Measurements from ENCODE around the gene NR2F2. TPM values are rescaled to one million over a fixed set of nuclear protein-coding genes. Genes with fewer than 3 reads are reported as not detected.

Gene NR2F2
- total and polyA plus RNA-seq, 2 of the 13 experiments (the other 11 are each of a cell fraction or from before 2014, with no cell fraction given), result 3.5 to 4.7 TPM

DNA sequence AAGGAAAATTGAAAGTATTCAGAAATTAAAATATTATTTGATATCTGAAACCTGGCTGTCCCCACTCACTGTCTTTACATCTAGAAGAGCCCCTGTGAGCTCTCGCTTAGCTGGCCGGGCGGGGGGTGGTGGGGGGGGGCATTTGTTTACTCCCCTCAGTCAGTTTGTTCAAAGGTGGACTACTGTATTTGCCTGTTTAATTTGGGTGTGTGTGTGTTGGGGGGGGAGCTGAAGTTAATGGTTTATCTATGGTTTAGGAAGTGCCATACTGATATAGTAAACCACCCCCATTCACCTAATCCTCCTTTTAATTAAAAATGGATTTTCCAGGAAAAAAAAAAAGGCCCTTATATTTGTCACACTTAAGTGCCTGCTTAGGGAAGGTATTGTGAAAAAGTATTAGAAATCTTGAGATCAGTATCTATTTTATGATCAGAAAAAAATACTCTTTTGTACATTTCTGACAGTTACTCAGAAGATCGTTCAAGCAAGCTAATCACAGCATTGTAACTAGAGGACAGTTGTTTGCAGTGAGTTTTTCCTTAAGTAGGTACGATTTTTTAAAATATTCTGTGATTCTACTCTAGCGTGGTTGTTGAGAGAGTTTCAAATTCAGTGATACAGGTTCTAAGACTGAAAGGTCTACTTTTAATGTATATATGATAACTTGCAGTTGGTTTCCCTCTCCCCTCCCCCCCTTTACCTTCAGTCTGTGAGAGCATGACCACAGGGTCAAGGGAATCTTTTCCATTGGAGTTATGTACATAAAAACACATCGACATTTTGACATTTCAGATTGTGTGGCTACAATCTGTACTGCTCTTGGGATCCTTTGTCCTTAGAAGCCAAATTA, 8.5 kb downstream of the NR2F2 start:
- peak; percentile 75 for FAIRE-seq
- H3K27me3 ChIP-seq (ENCODE audit: control insufficient read depth in 1 of 2, insufficient read depth in 2 of 2, low read length in 2 of 2), result no peaks in the 10 kb centered on the region
- POLR2A ChIA-PET, result interaction anchor here (1.3 to 1.9 kb wide), 4 partner anchors 9 to 1494 kb away, joined by 4 to 16 read pairs (median 7); partner anchors contain the start of gene NR2F2
- in situ Hi-C loops (cut with HindIII; ENCODE audit: extremely low pct_ligation_motif_present, low pct_unique_long_range_greater_than_20kb) (loop anchor here (10.0 to 25.0 kb wide), 5 partner anchors 164 to 1077 kb away; no protein-coding TSS in a partner anchor), intact Hi-C loops (cut with micrococcal nuclease; ENCODE audit: unreplicated experiment) (loop anchor here (1.0 to 2.0 kb wide), 2 partner anchors 9 to 16 kb away; partner anchors contain the start of gene NR2F2)
- peaks cover 71% of the 10 kb centered on the region for H3K79me2 ChIP-seq (ENCODE audit: insufficient read depth, low read length)
- H3K27ac ChIP-seq (ENCODE audit: extremely low read length, insufficient read depth, low read length), result peak overlapping the region; percentile 82
- H3K36me3 ChIP-seq (replicated peaks in 1 of 2; ENCODE audit: control insufficient read depth in 1 of 2, insufficient read depth in 2 of 2, low read length in 2 of 2), result peaks cover 6 to 17% of the 10 kb centered on the region in 2 experiments; a peak in 2 of 5 replicates
- H4K20me1 ChIP-seq (ENCODE audit: insufficient read depth, low read length), result peaks cover 27% of the 10 kb centered on the region
- DNase-seq (ENCODE audit: low spot score), result peak; percentile 89
- H3K4me3 ChIP-seq (replicated peaks in 1 of 3; ENCODE audit: insufficient read depth in 1 of 3, low read depth in 2 of 3, low read length in 3 of 3), result peak overlapping the region; percentile 27 to 94 (median 82); a peak in 5 of 6 replicates
- no peak overlapping the region for H2AFZ ChIP-seq (ENCODE audit: low read length)
- no peaks in the 10 kb centered on the region for H3K9me3 ChIP-seq (ENCODE audit: low read length)
- WGBS (ENCODE audit: low lambda C conversion rate), result 11% methylated on average over 7 of the region's 7 CpGs
- H3K4me2 ChIP-seq (ENCODE audit: low read depth, low read length), result peak overlapping the region; percentile 85
- peaks cover 51% of the 10 kb centered on the region for H3K4me1 ChIP-seq (ENCODE audit: insufficient read depth, low read length)
- H3K9ac ChIP-seq (ENCODE audit: insufficient read depth, low read depth, low read length), result peak overlapping the region; percentile 45; the same call in 1 of the 2 replicates
- peak; percentile 65 for ATAC-seq
- CTCF ChIA-PET (ENCODE audit: low intra/inter-chr PET ratio, low total read pairs), result no interaction called here
- no TSS peak for BruUV-seq (replicated peaks)
- TF ChIP-seq SNAI1 (CRISPR knock-in tag; IDR thresholded peaks at IDR 0.05; ENCODE audit: borderline replicate concordance), result peak; percentile 76; the same call in 1 of the 2 replicates
- peak; percentile 57; the same call in 1 of the 2 replicates for TF ChIP-seq HDAC1 (CRISPR knock-in tag; IDR thresholded peaks at IDR 0.05)
- TF ChIP-seq, protein P1, sequence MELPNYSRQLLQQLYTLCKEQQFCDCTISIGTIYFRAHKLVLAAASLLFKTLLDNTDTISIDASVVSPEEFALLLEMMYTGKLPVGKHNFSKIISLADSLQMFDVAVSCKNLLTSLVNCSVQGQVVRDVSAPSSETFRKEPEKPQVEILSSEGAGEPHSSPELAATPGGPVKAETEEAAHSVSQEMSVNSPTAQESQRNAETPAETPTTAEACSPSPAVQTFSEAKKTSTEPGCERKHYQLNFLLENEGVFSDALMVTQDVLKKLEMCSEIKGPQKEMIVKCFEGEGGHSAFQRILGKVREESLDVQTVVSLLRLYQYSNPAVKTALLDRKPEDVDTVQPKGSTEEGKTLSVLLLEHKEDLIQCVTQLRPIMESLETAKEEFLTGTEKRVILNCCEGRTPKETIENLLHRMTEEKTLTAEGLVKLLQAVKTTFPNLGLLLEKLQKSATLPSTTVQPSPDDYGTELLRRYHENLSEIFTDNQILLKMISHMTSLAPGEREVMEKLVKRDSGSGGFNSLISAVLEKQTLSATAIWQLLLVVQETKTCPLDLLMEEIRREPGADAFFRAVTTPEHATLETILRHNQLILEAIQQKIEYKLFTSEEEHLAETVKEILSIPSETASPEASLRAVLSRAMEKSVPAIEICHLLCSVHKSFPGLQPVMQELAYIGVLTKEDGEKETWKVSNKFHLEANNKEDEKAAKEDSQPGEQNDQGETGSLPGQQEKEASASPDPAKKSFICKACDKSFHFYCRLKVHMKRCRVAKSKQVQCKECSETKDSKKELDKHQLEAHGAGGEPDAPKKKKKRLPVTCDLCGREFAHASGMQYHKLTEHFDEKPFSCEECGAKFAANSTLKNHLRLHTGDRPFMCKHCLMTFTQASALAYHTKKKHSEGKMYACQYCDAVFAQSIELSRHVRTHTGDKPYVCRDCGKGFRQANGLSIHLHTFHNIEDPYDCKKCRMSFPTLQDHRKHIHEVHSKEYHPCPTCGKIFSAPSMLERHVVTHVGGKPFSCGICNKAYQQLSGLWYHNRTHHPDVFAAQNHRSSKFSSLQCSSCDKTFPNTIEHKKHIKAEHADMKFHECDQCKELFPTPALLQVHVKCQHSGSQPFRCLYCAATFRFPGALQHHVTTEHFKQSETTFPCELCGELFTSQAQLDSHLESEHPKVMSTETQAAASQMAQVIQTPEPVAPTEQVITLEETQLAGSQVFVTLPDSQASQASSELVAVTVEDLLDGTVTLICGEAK (IDR thresholded peaks at IDR 0.05), result no peak
- TF ChIP-seq, protein P1 (CRISPR knock-in tag; IDR thresholded peaks at IDR 0.05), result no peak
- no peak for TF ChIP-seq ZNF343 (CRISPR knock-in tag; IDR thresholded peaks at IDR 0.05)
- TF ChIP-seq, protein P2, sequence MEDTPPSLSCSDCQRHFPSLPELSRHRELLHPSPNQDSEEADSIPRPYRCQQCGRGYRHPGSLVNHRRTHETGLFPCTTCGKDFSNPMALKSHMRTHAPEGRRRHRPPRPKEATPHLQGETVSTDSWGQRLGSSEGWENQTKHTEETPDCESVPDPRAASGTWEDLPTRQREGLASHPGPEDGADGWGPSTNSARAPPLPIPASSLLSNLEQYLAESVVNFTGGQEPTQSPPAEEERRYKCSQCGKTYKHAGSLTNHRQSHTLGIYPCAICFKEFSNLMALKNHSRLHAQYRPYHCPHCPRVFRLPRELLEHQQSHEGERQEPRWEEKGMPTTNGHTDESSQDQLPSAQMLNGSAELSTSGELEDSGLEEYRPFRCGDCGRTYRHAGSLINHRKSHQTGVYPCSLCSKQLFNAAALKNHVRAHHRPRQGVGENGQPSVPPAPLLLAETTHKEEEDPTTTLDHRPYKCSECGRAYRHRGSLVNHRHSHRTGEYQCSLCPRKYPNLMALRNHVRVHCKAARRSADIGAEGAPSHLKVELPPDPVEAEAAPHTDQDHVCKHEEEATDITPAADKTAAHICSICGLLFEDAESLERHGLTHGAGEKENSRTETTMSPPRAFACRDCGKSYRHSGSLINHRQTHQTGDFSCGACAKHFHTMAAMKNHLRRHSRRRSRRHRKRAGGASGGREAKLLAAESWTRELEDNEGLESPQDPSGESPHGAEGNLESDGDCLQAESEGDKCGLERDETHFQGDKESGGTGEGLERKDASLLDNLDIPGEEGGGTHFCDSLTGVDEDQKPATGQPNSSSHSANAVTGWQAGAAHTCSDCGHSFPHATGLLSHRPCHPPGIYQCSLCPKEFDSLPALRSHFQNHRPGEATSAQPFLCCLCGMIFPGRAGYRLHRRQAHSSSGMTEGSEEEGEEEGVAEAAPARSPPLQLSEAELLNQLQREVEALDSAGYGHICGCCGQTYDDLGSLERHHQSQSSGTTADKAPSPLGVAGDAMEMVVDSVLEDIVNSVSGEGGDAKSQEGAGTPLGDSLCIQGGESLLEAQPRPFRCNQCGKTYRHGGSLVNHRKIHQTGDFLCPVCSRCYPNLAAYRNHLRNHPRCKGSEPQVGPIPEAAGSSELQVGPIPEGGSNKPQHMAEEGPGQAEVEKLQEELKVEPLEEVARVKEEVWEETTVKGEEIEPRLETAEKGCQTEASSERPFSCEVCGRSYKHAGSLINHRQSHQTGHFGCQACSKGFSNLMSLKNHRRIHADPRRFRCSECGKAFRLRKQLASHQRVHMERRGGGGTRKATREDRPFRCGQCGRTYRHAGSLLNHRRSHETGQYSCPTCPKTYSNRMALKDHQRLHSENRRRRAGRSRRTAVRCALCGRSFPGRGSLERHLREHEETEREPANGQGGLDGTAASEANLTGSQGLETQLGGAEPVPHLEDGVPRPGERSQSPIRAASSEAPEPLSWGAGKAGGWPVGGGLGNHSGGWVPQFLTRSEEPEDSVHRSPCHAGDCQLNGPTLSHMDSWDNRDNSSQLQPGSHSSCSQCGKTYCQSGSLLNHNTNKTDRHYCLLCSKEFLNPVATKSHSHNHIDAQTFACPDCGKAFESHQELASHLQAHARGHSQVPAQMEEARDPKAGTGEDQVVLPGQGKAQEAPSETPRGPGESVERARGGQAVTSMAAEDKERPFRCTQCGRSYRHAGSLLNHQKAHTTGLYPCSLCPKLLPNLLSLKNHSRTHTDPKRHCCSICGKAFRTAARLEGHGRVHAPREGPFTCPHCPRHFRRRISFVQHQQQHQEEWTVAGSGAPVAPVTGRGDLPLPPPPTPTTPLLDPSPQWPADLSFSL (CRISPR knock-in tag; IDR thresholded peaks at IDR 0.05), result no peak
